ENCODE data around the gene SRRM3. TPM values are rescaled to one million over a fixed set of nuclear protein-coding genes. Genes with fewer than 3 reads are reported as not detected.

Gene SRRM3
- total RNA-seq, 1 donor, result 0.36 TPM

DNA sequence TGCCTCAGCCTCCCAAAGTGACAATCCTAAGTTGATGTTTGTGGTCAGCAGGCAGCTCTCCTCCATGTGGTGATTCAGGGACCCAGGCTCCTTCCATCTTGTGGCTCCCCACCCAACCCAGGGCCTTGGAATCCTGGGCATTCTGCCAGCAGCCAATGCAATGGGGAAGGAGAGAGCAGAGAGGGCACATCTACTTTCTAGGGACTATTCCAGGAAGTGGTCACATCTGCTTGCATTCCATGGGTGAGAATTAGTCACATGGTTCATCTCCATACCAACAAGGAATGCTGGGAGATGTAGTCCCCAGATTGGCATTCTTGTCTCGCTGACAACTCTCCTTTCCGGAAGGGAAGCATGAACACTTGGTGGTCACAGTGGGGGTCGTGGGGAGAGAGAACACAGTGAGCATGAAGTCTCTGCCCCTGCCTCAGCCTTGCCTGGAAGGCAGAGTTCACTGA lies 9.9 kb upstream of the SRRM3 start:
- no peak overlapping the region for H3K27ac ChIP-seq (ENCODE audit: low read depth, low read length)
- no peaks in the 10 kb centered on the region for H3K79me2 ChIP-seq (ENCODE audit: insufficient read depth, low read length)
- H3K4me3 ChIP-seq (ENCODE audit: insufficient read depth, low read length), result no peak overlapping the region
- no peak overlapping the region for H2AFZ ChIP-seq (ENCODE audit: low read length)
- TF ChIP-seq CTCF (IDR thresholded peaks at IDR 0.05; ENCODE audit: extremely low read depth, low read depth, low read length), result no peak
- peak; percentile 66 for DNase-seq (ENCODE audit: insufficient read length, low spot score, missing footprints)
- peaks cover 4% of the 10 kb centered on the region for H4K20me1 ChIP-seq (ENCODE audit: insufficient read depth, low read length)
- H3K4me2 ChIP-seq (ENCODE audit: insufficient read depth, low read length), result no peak overlapping the region
- H3K27me3 ChIP-seq (ENCODE audit: insufficient read depth, low read length), result no peaks in the 10 kb centered on the region
- H3K4me1 ChIP-seq (ENCODE audit: insufficient read depth, low read length), result no peaks in the 10 kb centered on the region
- H3K36me3 ChIP-seq (ENCODE audit: insufficient read depth, low read length), result no peaks in the 10 kb centered on the region
- H3K9me3 ChIP-seq (ENCODE audit: low read depth, low read length), result no peaks in the 10 kb centered on the region

- Histone ChIP-seq H3K27ac (ENCODE audit: low read depth, low read length) (no peak overlapping the region), H3K4me1 (ENCODE audit: insufficient read depth, low read length) (no peaks in the 10 kb centered on the region), H3K4me3 (ENCODE audit: insufficient read depth, low read length) (no peak overlapping the region), H3K27me3 (ENCODE audit: insufficient read depth, low read length) (no peaks in the 10 kb centered on the region), H3K4me2 (ENCODE audit: insufficient read depth, low read length) (no peak overlapping the region), H3K79me2 (ENCODE audit: insufficient read depth, low read length) (no peaks in the 10 kb centered on the region), H2AFZ (ENCODE audit: low read length) (no peak overlapping the region), H4K20me1 (ENCODE audit: insufficient read depth, low read length) (peaks cover 4% of the 10 kb centered on the region), H3K36me3 (ENCODE audit: insufficient read depth, low read length) (no peaks in the 10 kb centered on the region), H3K9me3 (ENCODE audit: low read depth, low read length) (no peaks in the 10 kb centered on the region)
- DNase-seq (ENCODE audit: insufficient read length, low spot score, missing footprints), result no peak
- no peak for TF ChIP-seq CTCF (IDR thresholded peaks at IDR 0.05; ENCODE audit: extremely low read depth, low read depth, low read length)
These were observed 8.2 kb upstream of the SRRM3 start for GRCh38 chr7:76193466-76193865.

GRCh38 chr7:76193883-76194282 lies 7.8 kb upstream of the SRRM3 start:
- TF ChIP-seq CTCF (IDR thresholded peaks at IDR 0.05; ENCODE audit: extremely low read depth, low read depth, low read length), result no peak
- no peak overlapping the region for H3K4me3 ChIP-seq (ENCODE audit: insufficient read depth, low read length)
- no peak overlapping the region for H3K27ac ChIP-seq (ENCODE audit: low read depth, low read length)
- H4K20me1 ChIP-seq (ENCODE audit: insufficient read depth, low read length), result peaks cover 4% of the 10 kb centered on the region
- H3K79me2 ChIP-seq (ENCODE audit: insufficient read depth, low read length), result no peaks in the 10 kb centered on the region
- H3K27me3 ChIP-seq (ENCODE audit: insufficient read depth, low read length), result no peaks in the 10 kb centered on the region
- no peaks in the 10 kb centered on the region for H3K9me3 ChIP-seq (ENCODE audit: low read depth, low read length)
- no peak for DNase-seq (ENCODE audit: insufficient read length, low spot score, missing footprints)
- no peak overlapping the region for H2AFZ ChIP-seq (ENCODE audit: low read length)
- H3K4me1 ChIP-seq (ENCODE audit: insufficient read depth, low read length), result no peaks in the 10 kb centered on the region
- H3K4me2 ChIP-seq (ENCODE audit: insufficient read depth, low read length), result no peak overlapping the region
- H3K36me3 ChIP-seq (ENCODE audit: insufficient read depth, low read length), result no peaks in the 10 kb centered on the region

DNA sequence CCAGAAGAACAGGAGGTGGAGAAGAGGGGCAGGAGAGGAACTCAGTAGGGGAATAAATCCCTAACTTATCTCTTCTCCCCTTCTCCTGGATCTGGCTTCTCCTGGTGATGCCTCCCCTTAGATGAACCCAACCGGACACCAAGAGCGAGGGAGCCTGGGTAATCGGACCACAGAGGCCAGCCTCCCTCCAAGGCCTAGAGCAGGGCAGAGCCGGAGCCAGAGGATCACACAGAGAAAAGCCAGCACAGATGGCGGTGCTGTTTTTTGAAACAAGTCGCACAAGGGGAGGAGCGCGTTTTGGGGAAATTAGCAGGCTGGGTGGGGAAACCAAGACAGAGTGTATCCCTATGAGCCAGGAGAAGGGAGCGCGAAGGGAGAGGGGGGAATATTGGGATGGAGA lies 4.9 kb upstream of the SRRM3 start:
- no peak for TF ChIP-seq CTCF (IDR thresholded peaks at IDR 0.05; ENCODE audit: extremely low read depth, low read depth, low read length)
- no peak overlapping the region for H3K4me2 ChIP-seq (ENCODE audit: insufficient read depth, low read length)
- H2AFZ ChIP-seq (ENCODE audit: low read length), result no peak overlapping the region
- DNase-seq (ENCODE audit: insufficient read length, low spot score, missing footprints), result peak; percentile 18
- no peaks in the 10 kb centered on the region for H3K9me3 ChIP-seq (ENCODE audit: low read depth, low read length)
- H3K4me1 ChIP-seq (ENCODE audit: insufficient read depth, low read length), result no peaks in the 10 kb centered on the region
- no peak overlapping the region for H3K27ac ChIP-seq (ENCODE audit: low read depth, low read length)
- no peak overlapping the region for H3K4me3 ChIP-seq (ENCODE audit: insufficient read depth, low read length)
- no peaks in the 10 kb centered on the region for H3K27me3 ChIP-seq (ENCODE audit: insufficient read depth, low read length)
- peaks cover 4% of the 10 kb centered on the region for H4K20me1 ChIP-seq (ENCODE audit: insufficient read depth, low read length)
- no peaks in the 10 kb centered on the region for H3K79me2 ChIP-seq (ENCODE audit: insufficient read depth, low read length)
- no peaks in the 10 kb centered on the region for H3K36me3 ChIP-seq (ENCODE audit: insufficient read depth, low read length)

Data from osteoblast (primary cell).